Prostate gland (tissue), 2 donors: ENCODE results near the gene SLC25A33. TPM values are rescaled to one million over a fixed set of nuclear protein-coding genes. Genes with fewer than 3 reads are reported as not detected.

ENCODE experiments used
- DNase-seq: peaks from one replicate; pipeline ENCODE4 v3.0.0-alpha.2; 2019; ENCODE audit warnings: low spot score
- H3K27ac ChIP-seq, 2 donors: fragments of 200-600 bp; sonication (generic); 2 replicates each; pipeline ENCODE4 v1.5.1; 2017 to 2019
- H3K27me3 ChIP-seq: fragments of 200-600 bp; sonication (generic); replicated peaks from 2 replicates; pipeline ENCODE4 v1.5.1; 2019; ENCODE audit not compliant: insufficient read depth
- H3K36me3 ChIP-seq, 2 donors: fragments of 200-600 bp; sonication (generic); 1 replicate in 1 of 2; 2 replicates in 1 of 2; pipeline versions ENCODE4 v1.5.1 to v1.8.1; 2017 to 2019
- H3K4me1 ChIP-seq: fragments of 200-600 bp; sonication (generic); replicated peaks from 2 replicates; pipeline ENCODE4 v1.5.1; 2019
- H3K4me3 ChIP-seq, 2 donors: fragments of 200-600 bp; sonication (generic); 2 replicates each; pipeline ENCODE4 v1.5.1; 2017 to 2019
- H3K9me3 ChIP-seq: fragments of 200-600 bp; sonication (generic); 2 replicates; pipeline ENCODE4 v1.5.1; 2017
- CTCF ChIP-seq, 4 experiments: fragments of 200-600 bp in 2 of 4; fragments of 450-650 bp in 2 of 4; sonication (generic) in 2 of 4; IDR thresholded peaks; 1 replicate in 3 of 4; 2 replicates in 1 of 4; pipeline ENCODE4 v1.5.1; 2016 to 2019; ENCODE audit warnings: antibody characterized with exemption in 4 of 4, mild to moderate bottlenecking in 2 of 4, moderate library complexity in 2 of 4
- POLR2A ChIP-seq: fragments of 450-650 bp; IDR thresholded peaks from one replicate; pipeline ENCODE4 v1.6.1; 2016; ENCODE audit warnings: antibody characterized with exemption, mild to moderate bottlenecking
- POLR2AphosphoS5 ChIP-seq: sonication (generic); formaldehyde crosslinking; IDR thresholded peaks from one replicate; pipeline ENCODE4 v1.6.1; 2017; ENCODE audit warnings: antibody characterized with exemption
- WGBS: methylation state at CpG from one replicate; pipeline ENCODE4 v1.1.5; 2018; 5-methylcytosine and 5-hydroxymethylcytosine counted together
- intact Hi-C: fragments of 100-400 bp; cut with DNase I; formaldehyde crosslinking; loops from one replicate; pipeline ENCODE4 v1.14.2; 2022
- total RNA-seq, 2 donors: library from RNA; depleted of rRNA; stranded (reverse); fragments of >200 nt; gene quantifications; one replicate each; pipeline ENCODE4 v1.1.0, GENCODE V29; 2016

Gene SLC25A33
- total RNA-seq, 2 donors from 2014 or later: 10.7 to 11.9 TPM

- Histone ChIP-seq H3K4me3 (no peak overlapping the region), H3K4me1 (no peaks in the 10 kb centered on the region), H3K36me3 (no peaks in the 10 kb centered on the region), H3K27ac (no peak overlapping the region), H3K27me3 (no peaks in the 10 kb centered on the region), H3K9me3 (no peaks in the 10 kb centered on the region)
- 84% methylated on average over 8 of the region's 8 CpGs for WGBS
- DNase-seq: no peak
- TF ChIP-seq POLR2A (no peak), POLR2AphosphoS5 (no peak), CTCF (IDR thresholded peaks at IDR 0.05) (no peak)
- intact Hi-C loops: loop anchor here (5.0 kb wide), 1 partner anchor 76 kb away; no protein-coding TSS in a partner anchor
These were observed 43.4 kb upstream of the SLC25A33 start for GRCh38 chr1:9495854-9496374.

- Histone ChIP-seq H3K4me1 (no peaks in the 10 kb centered on the region), H3K27ac (no peak overlapping the region), H3K9me3 (no peaks in the 10 kb centered on the region), H3K36me3 (no peaks in the 10 kb centered on the region), H3K4me3 (no peak overlapping the region), H3K27me3 (no peaks in the 10 kb centered on the region)
- intact Hi-C loops: no loop called here
- no peak for TF ChIP-seq POLR2AphosphoS5
- TF ChIP-seq CTCF (IDR thresholded peaks at IDR 0.05): no peak
- TF ChIP-seq POLR2A: no peak
- DNase-seq: no peak
- WGBS: 89% methylated on average over 17 of the region's 17 CpGs
These were observed 38.2 kb upstream of the SLC25A33 start for GRCh38 chr1:9500756-9501754.

GRCh38 chr1:9503001-9503675 is 36.1 kb upstream of the SLC25A33 start:
- no peaks in the 10 kb centered on the region for H3K9me3 ChIP-seq
- no peak for TF ChIP-seq CTCF (IDR thresholded peaks at IDR 0.05)
- peak; percentile 26 for TF ChIP-seq POLR2AphosphoS5
- no peak overlapping the region for H3K27ac ChIP-seq
- no peaks in the 10 kb centered on the region for H3K27me3 ChIP-seq
- H3K4me3 ChIP-seq: no peak overlapping the region
- H3K4me1 ChIP-seq: no peaks in the 10 kb centered on the region
- 68% methylated on average over 18 of the region's 18 CpGs for WGBS
- no peaks in the 10 kb centered on the region for H3K36me3 ChIP-seq
- intact Hi-C loops: no loop called here
- no peak for DNase-seq

GRCh38 chr1:9505143-9505542 is 34.1 kb upstream of the SLC25A33 start:
- H3K27ac ChIP-seq: no peak overlapping the region
- H3K9me3 ChIP-seq: no peaks in the 10 kb centered on the region
- no peak overlapping the region for H3K4me3 ChIP-seq
- TF ChIP-seq POLR2AphosphoS5: no peak
- TF ChIP-seq CTCF (IDR thresholded peaks at IDR 0.05): no peak
- TF ChIP-seq POLR2A: no peak
- H3K4me1 ChIP-seq: no peaks in the 10 kb centered on the region
- H3K36me3 ChIP-seq: no peaks in the 10 kb centered on the region
- DNase-seq: no peak
- H3K27me3 ChIP-seq: no peaks in the 10 kb centered on the region
- intact Hi-C loops: no loop called here
- WGBS: 78% methylated on average over 8 of the region's 8 CpGs
